Fibroblast of lung (primary cell): ENCODE results near the gene SFTPA1. TPM values are rescaled to one million over a fixed set of nuclear protein-coding genes. Genes with fewer than 3 reads are reported as not detected.
"Not testable (repeated sequence)": the region's sequence is repeated elsewhere in the genome, so short reads cannot be mapped to it uniquely, and the experiment has no call there.

Experiments used
- DNase-seq, 2 donors: peaks; one replicate each; pipeline versions ENCODE4 v3.0.0 to v3.0.0-alpha.2; 2010; ENCODE audit warnings: low read depth in 2 of 2
- H2AFZ ChIP-seq: 2 replicates; pipeline ENCODE4 v1.5.1; 2012; ENCODE audit warnings: low read length, control low read depth, inconsistent platforms
- H3K27ac ChIP-seq: 2 replicates; pipeline ENCODE4 v1.5.1; 2011; ENCODE audit warnings: low read length, control low read depth; ENCODE audit not compliant: insufficient read depth
- H3K27me3 ChIP-seq: 2 replicates; pipeline ENCODE4 v1.5.1; 2011; ENCODE audit warnings: mild to moderate bottlenecking, low read length; ENCODE audit not compliant: control insufficient read depth, insufficient read depth
- H3K36me3 ChIP-seq: 2 replicates; pipeline ENCODE4 v1.5.1; 2011; ENCODE audit warnings: low read length; ENCODE audit not compliant: control insufficient read depth, insufficient read depth
- H3K4me1 ChIP-seq: 2 replicates; pipeline ENCODE4 v1.5.1; 2011; ENCODE audit warnings: low read length; ENCODE audit not compliant: control insufficient read depth, insufficient read depth; ENCODE audit errors: extremely low read depth
- H3K4me2 ChIP-seq: 2 replicates; pipeline ENCODE4 v1.5.1; 2011; ENCODE audit warnings: low read length, control low read depth; ENCODE audit not compliant: insufficient read depth; ENCODE audit errors: extremely low read depth
- H3K4me3 ChIP-seq, 4 experiments: fragments of 200-600 bp in 1 of 4; sonication (generic) in 1 of 4; replicated peaks in 1 of 4; 2 replicates each; pipeline ENCODE4 v1.5.1; 2011 to 2016; ENCODE audit warnings: low read length in 4 of 4, low read depth in 3 of 4, mild to moderate bottlenecking in 3 of 4, control low read depth in 2 of 4, inconsistent platforms in 1 of 4, mixed read lengths in 1 of 4; ENCODE audit not compliant: insufficient read depth in 1 of 4; ENCODE audit errors: control extremely low read depth in 1 of 4
- H3K79me2 ChIP-seq: 2 replicates; pipeline ENCODE4 v1.5.1; 2012; ENCODE audit warnings: mild to moderate bottlenecking, low read length, inconsistent platforms; ENCODE audit not compliant: control insufficient read depth, insufficient read depth
- H3K9ac ChIP-seq: 2 replicates; pipeline ENCODE4 v1.5.1; 2011; ENCODE audit warnings: mild to moderate bottlenecking, low read length, control low read depth; ENCODE audit not compliant: insufficient read depth
- H3K9me3 ChIP-seq: 2 replicates; pipeline ENCODE4 v1.5.1; 2012; ENCODE audit warnings: low read depth, low read length; ENCODE audit not compliant: control insufficient read depth, insufficient read depth
- H4K20me1 ChIP-seq: 2 replicates; pipeline ENCODE4 v1.5.1; 2011; ENCODE audit warnings: low read length; ENCODE audit not compliant: control insufficient read depth, insufficient read depth; ENCODE audit errors: extremely low read depth
- EZH2 ChIP-seq: IDR thresholded peaks from 2 replicates; pipeline ENCODE4 v1.5.1; 2012; ENCODE audit warnings: low read length, control low read depth, mild to moderate bottlenecking; ENCODE audit errors: missing control alignments
- polyA plus RNA-seq, 2 donors: library from polyadenylated mRNA; depleted of rRNA in 1 of 2; stranded (reverse) in 1 of 2; unstranded in 1 of 2; fragments of >200 nt; gene quantifications; 2 replicates each; pipeline ENCODE4 v1.2.1, GENCODE V29; 2011 to 2012; ENCODE audit warnings: missing spikeins in 1 of 2
- total RNA-seq: library from RNA; depleted of rRNA; stranded (reverse); fragments of >200 nt; gene quantifications from 2 replicates; pipeline ENCODE4 v1.2.1, GENCODE V29; 2014
- TF ChIP-seq, protein P1 (sequence below), 2 donors: IDR thresholded peaks in 1 of 2; conservative IDR thresholded peaks in 1 of 2; 1 replicate in 1 of 2; 2 replicates in 1 of 2; pipeline ENCODE4 v1.5.1; 2011 to 2012; ENCODE audit warnings: low read length in 2 of 2, control low read depth in 1 of 2, inconsistent platforms in 1 of 2, low read depth in 1 of 2, mild to moderate bottlenecking in 1 of 2

SFTPA1 gene
- total and polyA plus RNA-seq, 2 donors (not counting 1 experiment from before 2014, with no cell fraction given), result not detected

- Histone ChIP-seq H3K9ac (no peak overlapping the region), H2AFZ (no peak overlapping the region), H3K79me2 (no peaks in the 10 kb centered on the region), H3K9me3 (no peaks in the 10 kb centered on the region), H3K27me3 (peaks cover 2% of the 10 kb centered on the region), H3K4me3 (no peak overlapping the region), H3K27ac (no peak overlapping the region), H4K20me1 (no peaks in the 10 kb centered on the region), H3K4me2 (no peak overlapping the region), H3K4me1 (no peaks in the 10 kb centered on the region), H3K36me3 (no peaks in the 10 kb centered on the region)
- DNase-seq, result no peak
- TF ChIP-seq EZH2, result no peak
- TF ChIP-seq, protein P1, sequence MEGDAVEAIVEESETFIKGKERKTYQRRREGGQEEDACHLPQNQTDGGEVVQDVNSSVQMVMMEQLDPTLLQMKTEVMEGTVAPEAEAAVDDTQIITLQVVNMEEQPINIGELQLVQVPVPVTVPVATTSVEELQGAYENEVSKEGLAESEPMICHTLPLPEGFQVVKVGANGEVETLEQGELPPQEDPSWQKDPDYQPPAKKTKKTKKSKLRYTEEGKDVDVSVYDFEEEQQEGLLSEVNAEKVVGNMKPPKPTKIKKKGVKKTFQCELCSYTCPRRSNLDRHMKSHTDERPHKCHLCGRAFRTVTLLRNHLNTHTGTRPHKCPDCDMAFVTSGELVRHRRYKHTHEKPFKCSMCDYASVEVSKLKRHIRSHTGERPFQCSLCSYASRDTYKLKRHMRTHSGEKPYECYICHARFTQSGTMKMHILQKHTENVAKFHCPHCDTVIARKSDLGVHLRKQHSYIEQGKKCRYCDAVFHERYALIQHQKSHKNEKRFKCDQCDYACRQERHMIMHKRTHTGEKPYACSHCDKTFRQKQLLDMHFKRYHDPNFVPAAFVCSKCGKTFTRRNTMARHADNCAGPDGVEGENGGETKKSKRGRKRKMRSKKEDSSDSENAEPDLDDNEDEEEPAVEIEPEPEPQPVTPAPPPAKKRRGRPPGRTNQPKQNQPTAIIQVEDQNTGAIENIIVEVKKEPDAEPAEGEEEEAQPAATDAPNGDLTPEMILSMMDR (conservative IDR thresholded peaks at IDR 0.05 in 1 of 2, IDR thresholded peaks at IDR 0.05 in 1 of 2; ENCODE audit: low read depth in 1 of 2, low read length in 2 of 2), result no peak
Observed at GRCh38 chr10:79563426-79563825, 47.3 kb upstream of the SFTPA1 start.

GRCh38 chr10:79570624-79571023 is 40.1 kb upstream of the SFTPA1 start:
- not testable (repeated sequence) for H2AFZ ChIP-seq, H3K27me3 ChIP-seq, H3K4me3 ChIP-seq, H4K20me1 ChIP-seq, H3K4me2 ChIP-seq, H3K79me2 ChIP-seq, H3K4me1 ChIP-seq, H3K9me3 ChIP-seq, H3K9ac ChIP-seq, H3K27ac ChIP-seq, DNase-seq, H3K36me3 ChIP-seq

DNA sequence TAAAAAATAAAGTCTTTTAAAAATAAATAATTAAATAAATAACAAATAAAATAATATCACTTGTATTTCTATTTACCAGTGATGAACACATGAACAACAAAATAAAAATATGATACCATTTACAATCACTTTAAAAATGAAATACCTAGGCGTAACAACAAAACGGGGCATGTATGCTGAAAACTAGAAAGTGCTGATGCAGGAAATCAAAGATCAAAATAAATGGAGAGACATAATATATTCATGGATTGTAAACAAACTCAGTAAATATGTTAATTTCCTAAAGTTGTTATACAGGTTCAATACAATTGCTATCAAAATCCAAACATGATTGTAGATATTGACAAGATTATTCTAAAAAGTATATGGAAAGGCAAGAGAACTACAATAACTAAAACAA is 31.4 kb upstream of the SFTPA1 start:
- Histone ChIP-seq H3K9ac (no peak overlapping the region), H3K9me3 (no peaks in the 10 kb centered on the region), H4K20me1 (no peaks in the 10 kb centered on the region), H3K79me2 (no peaks in the 10 kb centered on the region), H3K36me3 (no peaks in the 10 kb centered on the region), H3K4me1 (no peaks in the 10 kb centered on the region), H3K4me2 (no peak overlapping the region), H3K27me3 (no peaks in the 10 kb centered on the region), H3K27ac (no peak overlapping the region), H3K4me3 (no peak overlapping the region), H2AFZ (no peak overlapping the region)
- DNase-seq, result no peak
- TF ChIP-seq, protein P1 (conservative IDR thresholded peaks at IDR 0.05 in 1 of 2, IDR thresholded peaks at IDR 0.05 in 1 of 2; ENCODE audit: low read depth in 1 of 2, low read length in 2 of 2), result no peak
- no peak for TF ChIP-seq EZH2
